Endothelial cell of umbilical vein (primary cell): ENCODE data around the gene SNAP25. TPM values are rescaled to one million over a fixed set of nuclear protein-coding genes. Genes with fewer than 3 reads are reported as not detected.

ENCODE experiments used
- BruUV-seq: library from RNA; stranded (reverse); fragments of 400-500 nt; replicated peaks from 2 replicates; lab custom pipeline; 2021; lab: Mats Ljungman, UMichigan
- CTCF ChIA-PET: fragments of 300-600, 350-600 bp; sonication (Branson Sonifier 250); formaldehyde crosslinking; loops from one replicate; lab custom pipeline; 2021; ENCODE audit warnings: antibody characterized with exemption, inconsistent platforms; lab: Charles Lee
- POLR2A ChIA-PET: fragments of 300-600, 350-600 bp; sonication (Branson Sonifier 250); formaldehyde crosslinking; loops from one replicate; lab custom pipeline; 2021; ENCODE audit warnings: antibody characterized with exemption, inconsistent platforms; lab: Charles Lee
- DNase-seq: peaks from one replicate; pipeline ENCODE4 v3.0.0-alpha.2; 2011; ENCODE audit warnings: low read depth, low spot score
- FAIRE-seq: peaks from 2 replicates; lab custom pipeline; 2011; peaks lifted over from hg19 to GRCh38; lab: Jason Lieb, UNC
- H2AFZ ChIP-seq: 2 replicates; pipeline ENCODE4 v1.6.0; 2012; ENCODE audit warnings: low read depth, low read length, control low read depth, inconsistent platforms
- H3K27ac ChIP-seq: 2 replicates; pipeline ENCODE4 v1.5.1; 2011; ENCODE audit warnings: low read depth, mild to moderate bottlenecking, control low read depth, low read length, moderate library complexity; ENCODE audit not compliant: insufficient read depth
- H3K27me3 ChIP-seq, 2 experiments: 2 replicates each; pipeline versions ENCODE4 v1.6.0 to v1.6.1; 2011; ENCODE audit warnings: low read length in 2 of 2, mixed read lengths in 1 of 2; ENCODE audit not compliant: control insufficient read depth in 2 of 2, insufficient read depth in 2 of 2
- H3K36me3 ChIP-seq, 2 experiments: 2 replicates in 1 of 2; 3 replicates in 1 of 2; pipeline ENCODE4 v1.5.1; 2011; ENCODE audit warnings: low read length in 2 of 2, mild to moderate bottlenecking in 1 of 2, moderate library complexity in 1 of 2; ENCODE audit not compliant: control insufficient read depth in 2 of 2, insufficient read depth in 2 of 2; ENCODE audit errors: extremely low read depth in 1 of 2
- H3K4me1 ChIP-seq: 3 replicates; pipeline ENCODE4 v1.5.1; 2011; ENCODE audit warnings: mild to moderate bottlenecking, low read length; ENCODE audit not compliant: control insufficient read depth, insufficient read depth; ENCODE audit errors: extremely low read depth
- H3K4me2 ChIP-seq: 2 replicates; pipeline ENCODE4 v1.6.1; 2011; ENCODE audit warnings: low read length, control low read depth, mixed read lengths; ENCODE audit not compliant: insufficient read depth
- H3K4me3 ChIP-seq, 3 experiments: fragments of 200-600 bp in 1 of 3; sonication (generic), shearing (Covaris generic) in 1 of 3; replicated peaks in 1 of 3; 2 replicates each; pipeline ENCODE4 v1.5.1; 2011 to 2016; ENCODE audit warnings: control low read depth in 3 of 3, low read length in 3 of 3, mild to moderate bottlenecking in 2 of 3, inconsistent platforms in 1 of 3, low read depth in 1 of 3, moderate library complexity in 1 of 3; ENCODE audit not compliant: insufficient read depth in 1 of 3
- H3K79me2 ChIP-seq: 2 replicates; pipeline ENCODE4 v1.6.0; 2012; ENCODE audit warnings: low read length, inconsistent platforms; ENCODE audit not compliant: control insufficient read depth, insufficient read depth
- H3K9ac ChIP-seq: replicated peaks from 2 replicates; pipeline ENCODE3; 2011; ENCODE audit warnings: low read length, control low read depth; ENCODE audit not compliant: insufficient read depth; ENCODE audit errors: extremely low read depth
- H3K9me1 ChIP-seq: replicated peaks from 3 replicates; pipeline ENCODE4 v1.6.0; 2011; ENCODE audit warnings: mild to moderate bottlenecking, low read length; ENCODE audit not compliant: control insufficient read depth, insufficient read depth; ENCODE audit errors: extremely low read depth
- H3K9me3 ChIP-seq: replicated peaks from 2 replicates; pipeline ENCODE4 v1.5.1; 2012; ENCODE audit warnings: low read length, inconsistent platforms; ENCODE audit not compliant: control insufficient read depth, insufficient read depth
- H4K20me1 ChIP-seq: replicated peaks from 2 replicates; pipeline ENCODE3; 2011; ENCODE audit warnings: mild to moderate bottlenecking, low read length; ENCODE audit not compliant: control insufficient read depth, insufficient read depth; ENCODE audit errors: extremely low read depth
- CTCF ChIP-seq, 2 donors: IDR thresholded peaks; 1 replicate in 1 of 2; 2 replicates in 1 of 2; pipeline ENCODE4 v1.5.1; 2011; ENCODE audit warnings: low read length in 2 of 2, mild to moderate bottlenecking in 2 of 2, moderate library complexity in 2 of 2, control low read depth in 1 of 2, inconsistent platforms in 1 of 2, low read depth in 1 of 2; ENCODE audit not compliant: insufficient read depth in 1 of 2; ENCODE audit errors: extremely low read depth in 1 of 2
- EZH2 ChIP-seq: IDR thresholded peaks from 2 replicates; pipeline ENCODE4 v1.6.1; 2012; ENCODE audit warnings: borderline replicate concordance, low read depth, mild to moderate bottlenecking, moderate library complexity, low read length, inconsistent platforms; ENCODE audit not compliant: severe bottlenecking
- FOS ChIP-seq: IDR thresholded peaks from 2 replicates; pipeline ENCODE4 v1.6.1; 2011; ENCODE audit warnings: mild to moderate bottlenecking, low read length, moderate library complexity, borderline replicate concordance; ENCODE audit not compliant: insufficient read depth
- GATA2 ChIP-seq: IDR thresholded peaks from 2 replicates; pipeline ENCODE4 v1.7.0; 2011; ENCODE audit warnings: low read depth, mild to moderate bottlenecking, moderate library complexity, mixed read lengths, low read length; ENCODE audit not compliant: insufficient read length, insufficient read depth
- JUN ChIP-seq: IDR thresholded peaks from 2 replicates; pipeline ENCODE4 v1.6.1; 2011; ENCODE audit warnings: borderline replicate concordance, low read depth; ENCODE audit not compliant: insufficient read length, insufficient read depth
- MYC ChIP-seq: IDR thresholded peaks from one replicate; pipeline ENCODE4 v1.6.1; 2011; ENCODE audit warnings: mild to moderate bottlenecking, low read depth, low read length
- POLR2A ChIP-seq: IDR thresholded peaks from 2 replicates; pipeline ENCODE4 v1.6.1; 2012; ENCODE audit warnings: low read depth, mild to moderate bottlenecking, control low read depth, low read length
- POLR2AphosphoS5 ChIP-seq: IDR thresholded peaks from 2 replicates; pipeline ENCODE4 v1.6.1; 2012; ENCODE audit warnings: low read depth, mild to moderate bottlenecking, control low read depth, low read length, moderate library complexity; ENCODE audit not compliant: insufficient read depth
- dilution Hi-C: fragments of 300-500 bp; cut with MboI; formaldehyde crosslinking; loops from one replicate; pipeline ENCODE4 v1.15.0; 2019; ENCODE audit warnings: low sequenced_read_pairs; ENCODE audit not compliant: extremely low pct_ligation_motif_present
- intact Hi-C: fragments of 100-400 bp; cut with micrococcal nuclease; formaldehyde crosslinking; loops from one replicate; pipeline ENCODE4 v1.10.0; 2022
- polyA plus RNA-seq, 4 experiments: library from polyadenylated mRNA; depleted of rRNA in 3 of 4; stranded (reverse) in 3 of 4; unstranded in 1 of 4; fragments of >200 nt; gene quantifications; 2 replicates each; pipeline versions ENCODE4 v1.2.1 to v1.2.3, GENCODE V29; 2011 to 2012; ENCODE audit warnings: missing spikeins in 1 of 4
- total RNA-seq: library from RNA; stranded (reverse); gene quantifications from 2 replicates; pipeline ENCODE4 v1.2.3, GENCODE V29; 2021
- TF ChIP-seq, protein P1 (sequence below): IDR thresholded peaks from 2 replicates; pipeline ENCODE4 v1.6.1; 2011; ENCODE audit not compliant: insufficient read depth, insufficient read length

Gene SNAP25
- total and polyA plus RNA-seq, 2 donors (not counting 3 experiments of a cell fraction or from before 2014, with no cell fraction given) = 3.9 to 4.4 TPM

DNA sequence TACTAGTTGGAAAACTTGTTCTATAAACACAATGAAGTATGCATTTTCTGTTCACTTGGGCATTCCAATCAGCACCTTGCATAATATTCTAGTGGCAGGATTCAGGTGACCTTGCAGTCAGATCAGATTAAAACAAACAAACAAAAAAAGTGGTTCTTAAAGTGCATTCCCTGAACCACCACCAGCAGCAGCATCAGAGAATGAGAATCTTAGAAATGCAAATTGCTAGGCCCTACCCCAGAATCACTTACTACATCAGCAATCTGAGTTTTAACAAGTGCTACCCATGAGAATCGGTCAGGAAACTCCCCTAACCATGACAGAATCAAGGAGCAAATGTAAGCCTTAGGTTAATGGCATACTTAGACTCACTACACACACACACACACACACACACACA lies 41.7 kb downstream of the SNAP25 start:
- intact Hi-C loops = no loop called here
- H3K4me3 ChIP-seq = no peak overlapping the region
- dilution Hi-C loops = no loop called here

DNA sequence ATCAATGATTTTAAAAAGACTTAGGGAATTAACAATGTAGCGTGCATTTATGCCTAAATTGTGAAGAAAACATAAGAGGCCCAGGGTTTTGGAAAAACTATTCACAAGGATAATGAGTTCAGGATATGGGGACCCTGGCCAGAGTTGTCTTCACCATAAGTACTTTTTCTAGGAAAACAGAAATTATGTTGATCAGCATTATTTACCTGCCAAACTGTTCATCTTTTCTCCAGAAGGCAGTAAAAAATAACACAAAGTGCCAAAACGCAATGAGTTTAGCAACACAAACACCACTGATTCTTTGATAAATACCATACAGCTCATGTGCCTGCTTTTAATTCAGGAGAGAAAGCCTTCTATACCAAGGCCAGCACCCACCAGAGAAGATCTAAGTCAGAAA lies 43.1 kb downstream of the SNAP25 start:
- ChIA-PET CTCF (interaction anchor here (1.3 to 1.9 kb wide), 2 partner anchors 9 to 36 kb away, joined by 5 to 7 read pairs; no protein-coding TSS in a partner anchor), POLR2A (no interaction called here)
- TF ChIP-seq, protein P1, sequence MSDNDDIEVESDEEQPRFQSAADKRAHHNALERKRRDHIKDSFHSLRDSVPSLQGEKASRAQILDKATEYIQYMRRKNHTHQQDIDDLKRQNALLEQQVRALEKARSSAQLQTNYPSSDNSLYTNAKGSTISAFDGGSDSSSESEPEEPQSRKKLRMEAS = no peak
- TF ChIP-seq MYC = no peak
- no peak for TF ChIP-seq GATA2
- no peak for TF ChIP-seq POLR2A
- TF ChIP-seq JUN = no peak
- TF ChIP-seq FOS = no peak
- TF ChIP-seq POLR2AphosphoS5 = no peak
- TF ChIP-seq EZH2 = no peak
- no peak for TF ChIP-seq CTCF (IDR thresholded peaks at IDR 0.05; ENCODE audit: extremely low read depth in 1 of 2, insufficient read depth in 1 of 2, low read depth in 1 of 2, low read length in 2 of 2)
- H3K36me3 ChIP-seq = no peaks in the 10 kb centered on the region
- no peaks in the 10 kb centered on the region for H3K4me1 ChIP-seq
- dilution Hi-C loops = no loop called here
- H4K20me1 ChIP-seq = no peaks in the 10 kb centered on the region
- no peaks in the 10 kb centered on the region for H3K79me2 ChIP-seq
- no peak overlapping the region for H3K4me2 ChIP-seq
- H3K9me3 ChIP-seq = no peaks in the 10 kb centered on the region
- no TSS peak for BruUV-seq
- no peak overlapping the region for H3K4me3 ChIP-seq
- no peak overlapping the region for H3K27ac ChIP-seq
- FAIRE-seq = no peak
- no peak for DNase-seq
- intact Hi-C loops = no loop called here
- no peak overlapping the region for H3K9ac ChIP-seq
- no peaks in the 10 kb centered on the region for H3K27me3 ChIP-seq
- no peak overlapping the region for H2AFZ ChIP-seq
- no peaks in the 10 kb centered on the region for H3K9me1 ChIP-seq

More for the DNA sequence above, 41.7 kb downstream of the SNAP25 start:
- no TSS peak for BruUV-seq
- FAIRE-seq = no peak
- Histone ChIP-seq H3K4me2 (no peak overlapping the region), H3K27me3 (no peaks in the 10 kb centered on the region), H4K20me1 (no peaks in the 10 kb centered on the region), H3K79me2 (no peaks in the 10 kb centered on the region), H3K27ac (no peak overlapping the region), H2AFZ (no peak overlapping the region), H3K9ac (no peak overlapping the region), H3K9me3 (no peaks in the 10 kb centered on the region), H3K9me1 (no peaks in the 10 kb centered on the region), H3K4me1 (no peaks in the 10 kb centered on the region), H3K36me3 (no peaks in the 10 kb centered on the region)
- DNase-seq = no peak
- no peak for TF ChIP-seq MYC
- POLR2A ChIA-PET = no interaction called here
- CTCF ChIA-PET = no interaction called here
